ENCODE results near the gene ERMN.
"Not testable (repeated sequence)": the region's sequence is repeated elsewhere in the genome, so short reads cannot be mapped to it uniquely, and the experiment has no call there.

The ERMN gene, protein sequence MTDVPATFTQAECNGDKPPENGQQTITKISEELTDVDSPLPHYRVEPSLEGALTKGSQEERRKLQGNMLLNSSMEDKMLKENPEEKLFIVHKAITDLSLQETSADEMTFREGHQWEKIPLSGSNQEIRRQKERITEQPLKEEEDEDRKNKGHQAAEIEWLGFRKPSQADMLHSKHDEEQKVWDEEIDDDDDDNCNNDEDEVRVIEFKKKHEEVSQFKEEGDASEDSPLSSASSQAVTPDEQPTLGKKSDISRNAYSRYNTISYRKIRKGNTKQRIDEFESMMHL

DNA sequence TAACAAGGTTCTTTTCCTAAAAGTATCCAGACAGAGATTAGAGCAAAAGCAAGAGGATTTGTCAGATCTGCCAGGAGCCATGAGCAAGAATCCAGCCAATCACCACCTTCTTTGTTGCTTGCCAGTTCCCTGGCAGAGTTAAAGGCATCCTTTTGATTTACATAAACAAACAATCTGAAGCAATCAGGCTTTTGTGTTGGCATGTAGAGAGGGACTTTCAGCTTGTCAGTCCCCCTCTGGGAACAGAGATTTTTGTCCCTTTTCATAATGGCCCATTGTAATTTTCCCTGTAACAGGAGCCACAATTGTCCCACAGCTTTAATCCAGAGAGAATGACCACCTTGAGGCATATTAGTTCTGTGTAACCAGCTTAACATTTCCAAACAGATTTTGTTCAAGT is at the start of gene ERMN:
ERMN (minus strand) TSS at position 39 of the 400 bp plus-strand sequence. CDS start 182 bp downstream, outside the sequence.
- DNase-seq (ENCODE audit: low read depth) = no peak

DNA sequence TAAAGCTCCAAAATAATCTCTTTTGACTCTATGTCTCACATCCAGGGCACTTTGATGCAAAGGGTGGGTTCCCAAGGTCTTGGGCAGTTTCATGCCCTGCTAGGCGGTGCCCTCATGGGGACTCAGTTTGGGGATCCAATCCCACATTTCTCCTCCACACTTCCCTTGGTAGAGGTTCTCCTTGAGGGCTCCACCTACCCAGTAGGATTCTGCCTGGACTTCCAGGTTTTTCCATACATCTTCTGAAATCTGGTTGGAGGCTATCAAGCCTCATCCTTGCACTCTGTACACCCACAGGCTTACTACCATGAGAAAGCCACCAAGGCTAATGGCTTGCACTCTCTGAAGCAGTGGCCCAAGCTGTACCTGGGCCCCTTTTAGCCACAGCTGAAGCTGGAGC is 49.8 kb upstream of the ERMN start:
- DNase-seq (ENCODE audit: low read depth) = no peak

DNA sequence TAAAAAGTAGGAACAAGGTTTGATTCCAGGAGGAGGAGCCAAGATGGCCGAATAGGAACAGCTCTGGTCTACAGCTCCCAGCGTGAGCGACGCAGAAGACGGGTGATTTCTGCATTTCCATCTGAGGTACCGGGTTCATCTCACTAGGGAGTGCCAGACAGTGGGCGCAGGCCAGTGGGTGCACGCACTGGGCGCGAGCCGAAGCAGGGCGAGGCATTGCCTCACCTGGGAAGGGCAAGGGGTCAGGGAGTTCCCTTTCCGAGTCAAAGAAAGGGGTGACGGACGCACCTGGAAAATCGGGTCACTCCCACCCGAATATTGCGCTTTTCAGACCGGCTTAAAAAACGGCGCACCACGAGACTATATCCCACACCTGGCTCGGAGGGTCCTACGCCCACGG is 42.9 kb upstream of the ERMN start:
- not testable (repeated sequence) for DNase-seq (ENCODE audit: low read depth)

DNA sequence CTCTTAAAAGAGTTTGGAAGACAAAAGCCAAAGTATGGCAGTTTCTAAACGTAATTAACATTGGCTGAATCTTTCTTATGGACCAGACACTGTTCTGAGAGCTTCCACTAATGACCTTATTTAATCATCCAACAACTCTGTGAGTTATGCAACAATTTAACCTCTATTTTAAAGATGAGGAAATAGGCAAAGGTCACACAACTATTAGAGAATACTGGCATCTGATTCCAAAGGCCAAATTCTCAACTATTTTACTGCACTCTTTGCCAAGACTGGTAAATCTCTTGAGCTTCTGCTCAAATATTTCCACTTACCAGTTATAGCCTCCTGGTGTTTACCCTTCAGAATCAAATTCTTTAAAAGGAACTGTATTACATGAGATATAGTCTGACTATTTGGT is 42.1 kb upstream of the ERMN start:
- DNase-seq (ENCODE audit: low read depth) = no peak

DNA sequence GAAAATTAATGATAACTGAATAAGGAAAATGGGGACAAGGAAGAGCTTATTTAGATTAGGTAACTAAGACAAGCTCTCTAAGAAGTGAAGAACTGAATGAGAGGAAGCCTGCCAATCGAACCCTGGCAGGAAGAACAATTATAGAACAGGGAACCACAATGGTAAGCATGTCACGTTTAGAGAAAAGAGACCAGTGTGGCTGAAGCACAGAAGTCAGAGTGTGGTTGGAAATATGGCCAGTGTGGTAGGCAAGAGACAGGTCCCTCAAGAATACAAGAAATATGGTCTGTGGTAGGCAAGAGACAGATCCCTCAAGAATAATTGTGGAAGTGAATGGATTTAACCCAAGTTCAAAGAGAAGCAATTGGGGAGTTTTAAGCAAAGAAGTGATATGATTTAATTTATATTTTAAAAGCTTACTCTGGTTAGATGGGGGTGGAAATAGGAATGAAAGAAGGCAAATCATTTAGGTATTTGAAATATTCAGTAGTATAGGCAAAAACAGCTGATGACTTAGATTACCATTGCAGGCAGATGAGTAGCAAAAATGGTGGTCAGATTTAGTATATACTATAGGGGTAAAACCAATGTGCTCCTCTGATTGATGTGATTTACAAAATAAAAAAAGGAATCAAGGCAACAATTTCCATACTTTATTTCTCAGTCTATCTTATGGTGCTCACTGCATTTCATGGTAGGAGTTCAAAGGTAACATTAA is 38.8 kb upstream of the ERMN start:
- DNase-seq (ENCODE audit: low read depth) = no peak

DNA sequence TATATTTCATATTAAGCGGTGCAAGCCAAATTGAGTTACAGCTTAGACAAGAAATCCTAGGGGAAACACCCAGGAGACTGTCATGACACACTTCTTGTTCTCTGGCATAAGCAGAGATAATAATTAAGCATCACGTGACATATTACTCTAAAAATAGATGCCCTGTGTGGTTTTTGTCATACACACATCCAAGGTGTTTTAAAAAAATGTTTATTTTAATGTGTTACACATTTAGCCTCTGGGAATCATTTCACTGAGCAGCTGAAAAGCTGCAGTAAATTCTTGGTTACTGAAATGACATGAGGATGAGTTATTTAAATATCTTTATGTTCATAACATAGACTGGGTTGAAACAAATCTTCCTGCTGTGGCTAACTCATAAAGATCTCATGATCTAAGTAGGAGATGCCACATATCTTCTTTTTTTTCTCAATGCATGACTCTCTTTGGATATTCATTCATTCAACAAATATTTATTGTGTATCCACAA is 38.0 kb upstream of the ERMN start:
- no peak for DNase-seq (ENCODE audit: low read depth)

DNA sequence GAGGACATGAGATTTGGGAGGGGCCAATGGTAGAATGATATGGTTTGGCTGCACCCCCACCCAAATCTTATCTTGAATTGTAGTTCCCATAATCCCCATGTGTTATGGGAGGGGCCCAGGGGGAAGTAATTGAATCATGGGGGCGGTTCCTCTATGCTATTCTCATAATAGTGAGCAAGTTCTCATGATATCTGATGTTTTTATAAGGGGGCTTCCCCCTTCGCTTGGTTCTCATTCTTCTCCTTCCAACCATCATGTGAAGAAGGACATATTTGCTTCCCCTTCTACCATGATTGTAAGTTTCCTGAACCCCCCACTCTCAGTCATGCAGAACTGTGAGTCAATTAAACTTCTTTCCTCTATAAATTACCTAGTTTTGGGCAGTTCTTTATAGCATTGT is 37.0 kb upstream of the ERMN start:
- DNase-seq (ENCODE audit: low read depth) = no peak

DNA sequence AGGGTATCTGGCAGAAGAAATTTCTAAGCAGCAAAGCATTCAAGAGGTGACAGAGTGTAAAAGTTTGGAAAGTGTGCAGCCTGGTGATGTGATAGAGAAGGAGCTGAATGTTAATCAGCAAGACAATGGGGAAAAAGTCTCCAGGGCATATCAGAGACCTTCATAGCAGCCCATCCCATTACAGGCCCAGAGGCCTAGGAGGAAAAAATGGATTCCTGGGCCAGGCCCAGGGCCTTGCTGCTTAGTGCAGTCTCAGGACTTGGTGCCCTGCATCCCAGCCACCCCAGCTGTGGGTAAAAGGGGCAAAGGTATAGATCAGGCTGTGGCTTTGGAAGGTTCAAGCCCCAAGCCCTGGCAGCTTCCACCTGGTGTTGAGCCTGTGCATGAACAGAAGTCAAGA is 35.9 kb upstream of the ERMN start:
- no peak for DNase-seq (ENCODE audit: low read depth)

DNA sequence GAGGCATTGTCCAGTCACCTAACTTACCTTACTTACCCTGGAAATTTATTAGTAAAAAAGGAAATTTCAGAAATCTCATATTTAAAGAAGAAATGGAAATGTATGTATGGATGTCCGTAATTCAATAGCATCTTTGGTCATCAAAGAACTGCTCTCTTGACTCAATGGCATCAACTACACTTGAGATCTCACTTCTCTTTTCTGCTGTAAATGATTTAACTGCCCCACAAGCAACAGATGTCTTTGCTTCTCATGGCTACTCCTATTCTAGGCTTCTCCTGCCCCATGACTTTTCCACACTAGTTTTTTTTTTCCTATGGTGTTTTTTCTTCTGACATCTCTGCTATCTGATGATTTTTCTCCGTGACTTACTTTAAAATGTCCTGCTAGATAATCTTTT is 34.0 kb upstream of the ERMN start:
- DNase-seq (ENCODE audit: low read depth) = no peak

DNA sequence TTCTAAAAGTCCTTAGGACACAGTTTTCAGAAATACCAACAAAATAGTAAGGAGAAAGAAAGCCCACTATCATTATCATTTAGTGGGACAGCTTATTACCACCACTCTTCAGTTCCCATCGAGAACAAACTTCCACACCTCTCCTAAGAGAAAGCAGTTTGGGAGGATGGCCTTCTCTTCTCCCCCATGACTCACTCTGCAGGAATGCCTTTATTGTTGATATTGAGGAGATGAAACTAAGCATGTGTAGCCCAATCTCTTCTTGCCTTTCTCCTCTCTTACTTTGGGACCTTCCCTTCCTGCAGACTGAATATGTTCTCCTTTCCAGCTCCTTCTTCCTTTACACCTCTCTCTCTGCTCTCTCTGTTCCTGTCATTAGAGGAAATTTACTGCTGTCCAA is 30.0 kb upstream of the ERMN start:
- DNase-seq (ENCODE audit: low read depth) = no peak

DNA sequence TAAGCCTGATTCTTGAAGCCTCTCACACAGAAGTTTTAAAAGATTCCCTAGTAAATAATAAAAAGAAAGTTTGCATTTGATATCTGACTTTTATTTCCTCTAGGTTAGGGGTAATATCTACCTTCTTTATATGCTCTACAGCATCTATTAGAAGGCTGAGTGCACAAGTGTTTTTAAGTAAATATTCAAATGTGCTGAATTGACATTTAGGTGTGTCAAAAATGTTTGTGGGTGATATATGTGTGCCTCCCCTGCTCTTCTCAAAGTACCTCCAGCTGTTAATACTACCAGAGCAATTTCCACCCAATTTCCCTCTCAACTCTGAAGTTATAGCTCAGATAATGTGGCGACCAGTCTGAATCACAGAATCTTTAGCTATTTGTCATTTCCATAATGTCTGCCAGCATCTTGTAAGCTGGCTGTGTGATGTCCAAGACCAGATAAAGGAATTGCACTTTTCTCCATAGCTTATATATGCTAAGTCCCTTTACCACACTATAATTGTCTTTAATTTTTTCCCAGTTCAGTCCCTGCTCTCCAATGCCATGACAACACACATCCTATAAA is 24.4 kb upstream of the ERMN start:
- no peak for DNase-seq (ENCODE audit: low read depth)

DNA sequence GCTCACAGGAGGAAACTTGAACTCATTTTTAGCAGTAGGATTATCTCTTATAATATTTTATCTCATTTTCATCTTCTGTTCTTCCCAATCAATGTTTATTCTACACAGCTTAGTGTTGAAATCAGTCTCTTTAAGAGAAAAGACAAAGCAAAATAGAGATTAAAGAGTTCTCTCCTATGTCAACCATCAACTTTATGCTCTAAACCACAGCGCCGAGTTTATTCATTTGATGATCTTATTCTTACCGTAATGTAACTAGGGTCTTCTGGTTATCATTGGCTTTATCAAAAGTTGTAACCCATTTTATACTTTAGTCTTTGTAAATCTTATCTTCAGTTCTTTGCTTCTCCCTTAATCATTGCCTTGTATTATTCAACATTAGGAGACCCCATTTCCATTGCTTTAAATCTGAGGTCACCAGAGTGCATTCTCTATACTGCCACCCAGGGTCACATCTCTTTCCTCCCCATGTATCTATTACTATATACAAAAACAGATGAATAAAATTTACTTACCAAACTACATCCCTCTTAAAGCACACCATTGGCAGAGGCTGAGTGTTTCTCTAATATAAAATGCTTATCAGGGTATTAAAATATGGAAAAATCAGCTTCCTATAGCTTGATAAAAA is 22.8 kb upstream of the ERMN start:
- no peak for DNase-seq (ENCODE audit: low read depth)

DNA sequence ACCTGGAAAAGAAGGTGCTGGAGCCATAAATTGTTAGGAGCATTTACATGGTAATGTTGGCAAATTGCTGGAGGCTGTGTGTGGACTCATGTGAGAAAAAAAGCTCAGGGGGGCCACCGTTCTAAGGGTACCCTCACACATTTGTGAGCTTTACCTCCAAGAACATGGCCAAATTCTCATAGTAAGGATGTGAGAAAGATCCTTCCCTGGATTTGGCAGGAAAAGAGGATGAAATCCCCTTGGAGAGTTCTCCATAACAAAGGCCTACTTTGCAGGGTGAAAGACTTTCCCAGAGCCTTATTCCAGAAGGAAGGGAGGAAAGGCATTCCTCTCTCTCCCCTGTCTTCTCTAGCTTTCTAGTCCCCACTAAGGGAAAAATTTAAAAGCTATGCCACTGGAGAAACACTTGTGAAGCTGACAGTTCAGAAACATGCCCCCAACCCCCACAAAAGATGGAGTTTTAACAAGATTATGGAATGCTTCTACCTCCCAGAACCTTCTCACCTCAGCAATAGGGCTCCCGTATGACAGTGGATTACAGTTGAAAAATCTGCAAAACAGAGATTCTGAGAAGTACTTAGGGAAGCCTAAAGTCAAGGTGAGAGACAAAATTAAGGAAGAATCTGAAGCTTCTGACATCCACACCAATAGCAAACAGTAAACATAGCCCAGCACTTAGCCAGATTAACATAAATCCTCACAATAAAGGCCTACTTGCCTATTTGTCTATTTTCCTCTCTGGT is 20.2 kb upstream of the ERMN start:
- DNase-seq (ENCODE audit: low read depth) = no peak

DNA sequence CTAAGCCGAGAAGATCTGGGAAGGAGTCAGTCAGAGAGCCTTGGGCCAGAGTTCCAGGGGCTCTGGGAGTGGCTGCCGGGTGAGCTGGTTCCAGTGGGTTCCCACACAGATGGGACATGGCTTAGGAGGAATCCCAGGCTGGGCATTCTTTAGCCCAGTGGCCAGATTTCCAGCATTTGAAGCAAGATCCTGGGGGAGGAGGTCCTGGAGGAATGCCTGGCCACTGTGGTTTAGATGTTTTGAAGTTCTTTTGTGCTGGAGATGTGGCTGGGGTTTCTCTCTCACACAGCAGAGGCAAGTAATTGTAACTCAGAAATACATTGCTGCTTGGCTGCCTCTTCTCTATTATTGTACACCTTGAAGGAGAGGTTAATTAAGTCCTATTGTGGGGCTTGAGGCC is 15.8 kb upstream of the ERMN start:
- not testable (repeated sequence) for DNase-seq (ENCODE audit: low read depth)

DNA sequence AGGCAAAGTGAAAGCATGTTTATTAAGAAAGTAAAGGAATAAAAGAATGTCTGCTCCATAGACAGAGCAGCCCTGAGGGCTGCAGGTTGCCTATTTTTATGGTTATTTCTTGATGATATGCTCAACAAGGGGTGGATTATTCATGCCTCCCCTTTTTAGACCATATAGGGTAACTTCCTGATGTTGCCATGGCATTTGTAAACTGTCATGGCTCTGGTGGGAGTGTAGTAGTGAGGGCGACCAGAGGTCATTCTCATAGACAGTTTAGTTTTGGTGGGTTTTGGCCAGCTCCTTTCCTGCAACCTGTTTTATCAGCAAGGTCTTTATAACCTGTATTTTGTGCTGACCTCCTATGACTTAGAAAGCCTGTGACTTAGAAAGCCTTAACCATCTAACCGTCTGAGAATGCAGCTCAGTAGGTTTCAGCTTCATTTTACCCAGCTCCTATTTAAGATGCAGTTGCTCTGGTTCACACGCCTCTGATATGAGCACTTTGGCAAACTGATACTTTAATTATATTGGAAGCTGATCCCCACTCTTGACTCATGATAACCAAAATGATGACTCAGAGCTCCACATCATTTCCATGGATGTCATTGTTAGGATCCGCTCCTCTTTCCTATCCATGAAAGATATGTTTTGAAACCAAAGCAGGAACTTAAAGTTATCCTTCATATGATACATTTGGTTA is 14.5 kb upstream of the ERMN start:
- no peak for DNase-seq (ENCODE audit: low read depth)

DNA sequence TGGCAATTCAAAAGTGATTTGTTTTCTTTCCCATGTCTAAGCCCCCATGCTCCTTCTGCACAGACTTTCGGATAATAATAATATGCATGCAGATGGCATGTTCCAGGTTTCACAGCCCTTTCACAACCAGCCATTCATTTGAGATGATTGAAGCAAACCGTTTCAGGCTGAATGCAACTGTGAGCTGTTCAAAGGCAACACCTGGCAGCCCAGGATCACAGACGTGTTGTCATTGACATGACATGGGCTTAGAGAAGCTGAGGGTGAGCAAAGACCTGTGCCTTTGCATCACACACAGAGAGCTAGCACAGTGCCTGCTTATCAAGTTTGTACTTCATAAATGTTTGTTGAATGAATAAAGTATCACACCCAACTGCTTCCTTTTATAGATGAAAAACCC is 12.4 kb upstream of the ERMN start:
- no peak for DNase-seq (ENCODE audit: low read depth)

DNA sequence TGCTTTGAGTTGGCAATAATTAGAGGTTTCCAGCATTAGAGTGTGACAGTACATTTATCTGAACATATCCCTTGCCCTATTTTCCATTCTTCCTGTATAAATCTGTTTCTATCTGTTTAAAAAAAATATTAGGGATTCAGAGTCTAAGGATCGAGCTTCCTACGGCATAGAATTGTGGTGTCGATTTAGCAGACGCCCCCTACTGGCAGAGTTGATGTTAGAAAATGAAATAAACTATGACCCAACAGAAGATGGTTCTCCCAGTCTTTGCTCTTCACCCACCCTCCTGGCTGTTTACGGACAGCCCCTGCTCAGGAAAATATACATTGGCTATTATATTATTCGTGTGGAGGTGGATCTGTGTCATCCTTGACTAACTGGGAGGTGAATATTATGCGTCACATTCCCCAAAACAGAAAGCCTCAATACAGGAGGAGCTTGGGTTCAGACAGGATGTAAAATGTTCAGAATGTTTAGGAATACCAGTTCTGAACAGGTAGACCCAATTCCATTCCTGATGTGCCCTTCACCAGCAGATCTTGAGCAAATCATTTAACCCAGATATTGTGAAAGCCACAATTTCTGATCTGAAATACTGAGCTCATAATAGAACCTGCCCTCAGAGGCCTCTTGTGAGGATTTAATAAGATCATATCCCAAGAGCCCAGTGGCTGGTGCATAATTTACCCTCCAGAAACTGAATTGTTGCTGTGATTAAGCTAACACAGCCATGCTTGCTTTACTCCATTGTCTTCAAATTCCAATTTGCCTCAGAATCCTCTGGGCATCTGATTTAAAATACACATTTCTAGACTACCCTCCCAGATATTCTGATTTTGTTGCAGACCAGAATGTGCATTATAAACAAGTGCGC is 10.8 kb upstream of the ERMN start:
- DNase-seq (ENCODE audit: low read depth) = no peak

DNA sequence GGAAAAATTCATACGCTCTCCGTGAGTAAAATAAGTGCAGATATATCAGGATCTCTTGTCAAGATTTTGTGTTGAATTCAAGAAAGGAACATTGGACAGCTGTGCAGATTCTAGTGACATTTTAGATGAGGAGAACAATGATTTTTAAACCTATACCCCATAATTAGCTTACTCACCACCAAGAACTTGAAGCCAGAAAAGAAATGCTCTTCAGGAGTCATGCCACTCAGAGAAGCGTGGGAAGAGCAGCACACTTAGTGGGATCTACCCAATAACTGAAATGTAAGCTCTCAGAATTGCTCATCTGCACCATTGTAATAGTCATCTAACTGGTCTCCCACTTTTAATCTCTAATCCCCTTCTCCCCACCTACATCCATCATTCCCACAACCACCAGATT is 9.2 kb upstream of the ERMN start:
- no peak for DNase-seq (ENCODE audit: low read depth)

DNA sequence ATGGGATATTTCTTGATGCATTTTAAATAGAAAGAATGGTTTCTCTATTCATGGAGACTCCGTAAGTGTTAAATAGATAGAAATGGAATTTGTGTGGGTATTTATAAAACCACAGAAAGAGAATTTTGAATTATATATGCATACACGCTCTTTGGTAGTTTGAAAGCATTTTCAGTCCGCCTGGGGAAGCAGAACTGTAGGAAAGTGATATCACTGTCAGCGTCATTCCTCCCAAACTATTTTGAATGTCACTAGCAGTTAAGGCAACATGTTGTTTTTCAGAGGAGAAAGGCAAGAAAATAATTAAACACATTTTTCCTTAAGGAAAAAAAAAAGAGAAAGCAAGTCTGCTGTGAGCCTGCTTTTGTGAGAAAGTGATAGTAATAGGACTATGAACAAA is 8.7 kb upstream of the ERMN start:
- DNase-seq (ENCODE audit: low read depth) = no peak

DNA sequence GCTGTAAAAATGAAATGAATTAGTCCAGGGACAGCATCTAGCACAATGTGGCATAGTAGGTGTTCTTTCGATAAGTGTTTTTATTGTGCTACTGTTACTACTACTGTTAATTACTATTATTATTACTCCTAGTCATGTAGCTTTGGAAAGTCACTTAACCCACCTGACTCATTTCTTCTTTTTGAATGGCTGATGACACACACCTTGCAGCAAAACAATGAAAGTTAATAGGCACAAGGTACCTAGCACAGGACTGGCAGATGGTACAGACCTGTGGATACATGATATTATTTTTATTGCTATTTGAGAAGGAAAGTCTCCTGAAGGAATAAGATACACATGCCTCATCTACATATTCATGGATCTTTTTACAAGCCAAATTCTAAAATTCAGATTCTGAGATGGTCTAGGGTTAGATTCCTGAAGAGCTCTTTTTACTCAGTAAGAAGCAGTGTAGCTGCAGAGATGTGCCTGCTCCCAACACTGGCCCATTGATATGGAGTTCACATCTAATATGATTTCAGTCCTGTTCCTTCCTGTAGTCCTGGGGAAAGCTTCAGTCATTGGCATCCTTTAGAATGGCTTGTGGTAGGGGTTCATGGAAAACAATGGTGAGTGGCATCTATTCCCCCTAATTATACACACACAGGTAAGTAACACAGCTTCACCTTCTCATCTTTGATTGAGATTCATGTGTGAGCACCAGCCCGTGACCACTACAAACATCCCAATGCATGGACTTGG is 7.9 kb upstream of the ERMN start:
- DNase-seq (ENCODE audit: low read depth) = no peak
